ENCODE results near the gene SLC35E2B. TPM values are rescaled to one million over a fixed set of nuclear protein-coding genes. Genes with fewer than 3 reads are reported as not detected.

The SLC35E2B gene
- total and polyA plus RNA-seq, 2 of the 8 experiments (the other 6 are each of a cell fraction or from before 2014, with no cell fraction given) = 25.9 to 46.7 TPM

DNA sequence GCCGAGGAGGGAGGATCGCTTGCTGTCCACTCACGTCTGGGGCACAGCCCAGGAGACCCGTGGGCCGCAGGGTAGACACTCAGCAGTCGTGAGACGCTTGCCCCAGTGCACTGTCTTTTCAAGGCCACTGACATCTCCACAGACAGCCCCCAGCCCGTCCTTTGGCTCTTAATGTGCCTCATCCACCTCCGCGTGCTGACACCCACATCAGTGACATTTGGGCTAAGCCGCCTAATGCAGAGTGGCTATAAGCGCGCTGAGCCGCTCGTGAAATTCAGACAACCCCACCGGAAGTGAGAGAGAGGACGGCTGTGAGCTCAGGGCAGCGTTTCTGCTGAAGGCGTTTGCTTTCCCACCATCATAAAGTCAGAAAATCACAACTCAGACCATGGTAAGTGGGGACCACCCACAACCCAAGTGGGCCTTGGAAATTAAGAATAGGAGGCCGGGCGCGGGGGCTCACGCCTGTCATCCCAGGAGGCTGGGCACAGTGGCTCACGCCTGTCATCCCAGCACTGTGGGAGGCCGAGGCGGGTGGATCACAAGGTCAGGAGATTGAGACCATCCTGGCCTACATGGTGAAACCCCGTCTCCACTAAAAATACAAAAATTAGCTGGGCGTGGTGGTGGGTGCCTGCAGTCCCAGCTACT lies 8.4 kb downstream of the SLC35E2B start:
- Histone ChIP-seq H3K79me1 (ENCODE audit: low read depth, low read length) (peaks cover 11% of the 10 kb centered on the region), H2BK120ac (replicated peaks; ENCODE audit: low read depth, low read length) (no peak overlapping the region), H3K56ac (replicated peaks; ENCODE audit: insufficient read length, low read depth, low read length) (no peak overlapping the region), H3K4me3 (ENCODE audit: extremely low read depth in 1 of 4, insufficient read depth in 2 of 4, low read depth in 3 of 4, low read length in 4 of 4) (peak overlapping the region in 1 of 4 experiments; percentile 36; a peak in 1 of 8 replicates), H3K18ac (ENCODE audit: extremely low read depth, low read length) (no peak overlapping the region), H4K8ac (ENCODE audit: extremely low read depth, insufficient read depth, low read length) (no peak overlapping the region), H3K23ac (ENCODE audit: insufficient read length) (no peak overlapping the region), H3K4me2 (ENCODE audit: insufficient read depth in 1 of 2, low read depth in 2 of 2, low read length in 2 of 2) (peak overlapping the region; percentile 49 to 62; a peak in 1 of 4 replicates), H4K20me1 (replicated peaks in 1 of 2; ENCODE audit: control insufficient read depth in 1 of 2, insufficient read depth in 2 of 2, low read length in 2 of 2) (peaks cover 3 to 18% of the 10 kb centered on the region in 2 experiments), H3K9me3 (ENCODE audit: insufficient read depth in 2 of 2, low read depth in 1 of 2, low read length in 1 of 2) (no peaks in the 10 kb centered on the region), H3K23me2 (ENCODE audit: low read depth, low read length) (no peaks in the 10 kb centered on the region), H3K27me3 (replicated peaks in 1 of 4; ENCODE audit: control insufficient read depth in 3 of 4, extremely low read depth in 1 of 4, insufficient read depth in 3 of 4, low read length in 3 of 4) (no peaks in the 10 kb centered on the region), H3K9ac (replicated peaks in 1 of 4; ENCODE audit: extremely low read depth in 1 of 4, low read depth in 3 of 4, low read length in 3 of 4) (no peak overlapping the region), H2AK5ac (ENCODE audit: low read depth, low read length) (no peak overlapping the region), H2BK5ac (ENCODE audit: low read depth, low read length) (0 out of 2 replicates have a peak overlapping the region, but pooled peaks have one; percentile 3), H2AFZ (ENCODE audit: low read length) (no peak overlapping the region), H3K4me1 (replicated peaks in 1 of 4; ENCODE audit: control insufficient read depth in 3 of 4, insufficient read depth in 4 of 4, low read length in 3 of 4) (peaks cover 0 to 11% (median 9%) of the 10 kb centered on the region in 4 experiments; a peak in 6 of 7 replicates), H4K91ac (replicated peaks; ENCODE audit: insufficient read length, low read length) (no peak overlapping the region), H4K5ac (ENCODE audit: insufficient read length, low read depth, low read length) (no peak overlapping the region), H3K36me3 (ENCODE audit: control insufficient read depth in 2 of 4, insufficient read depth in 4 of 4, low read length in 3 of 4) (peaks cover 0 to 2% (median 0%) of the 10 kb centered on the region in 4 experiments; a peak in 1 of 8 replicates), H3K79me2 (ENCODE audit: control insufficient read depth in 1 of 2, insufficient read depth in 2 of 2, low read length in 2 of 2) (peaks cover 4 to 66% of the 10 kb centered on the region in 2 experiments; a peak in 2 of 4 replicates), H2BK20ac (ENCODE audit: low read length) (no peak overlapping the region), H2BK12ac (ENCODE audit: low read depth, low read length) (no peak overlapping the region), H3K4ac (replicated peaks; ENCODE audit: insufficient read length, low read depth, low read length) (peak overlapping the region; percentile 69), H3K14ac (ENCODE audit: insufficient read length) (no peak overlapping the region), H3K27ac (ENCODE audit: low read depth, low read length) (no peak overlapping the region), H2BK15ac (ENCODE audit: low read length) (0 out of 2 replicates have a peak overlapping the region, but pooled peaks have one; percentile 31)
- CTCF ChIA-PET (ENCODE audit: partially characterized antibody) = interaction anchor here (0.7 kb wide), 1 partner anchor 276 kb away, joined by 3 read pairs; no protein-coding TSS in a partner anchor
- 87% methylated on average over 28 of the region's 28 CpGs; no CpG with 5 or more reads in 1 of the 2 experiments for WGBS, 2 experiments (ENCODE audit: extremely low coverage in 1 of 2, insufficient coverage in 1 of 2, insufficient read length in 1 of 2, insufficient replicate concordance in 2 of 2, low coverage in 1 of 2, low lambda C conversion rate in 2 of 2, missing lambda C conversion rate in 1 of 2)
- POLR2A ChIA-PET (ENCODE audit: partially characterized antibody) = interaction anchor here (0.6 to 0.9 kb wide), 2 partner anchors 18 to 164 kb away, joined by 3 read pairs; no protein-coding TSS in a partner anchor
- no peak for TF ChIP-seq SIX5 (IDR thresholded peaks at IDR 0.05; ENCODE audit: low read depth, low read length)
- TF ChIP-seq SIRT6 (IDR thresholded peaks at IDR 0.05; ENCODE audit: low read length) = no peak
- TF ChIP-seq SAP30 (IDR thresholded peaks at IDR 0.05; ENCODE audit: insufficient read depth, insufficient replicate concordance, low read length) = no peak
- TF ChIP-seq ASH2L (IDR thresholded peaks at IDR 0.05; ENCODE audit: low read length) = no peak
- no peak for TF ChIP-seq RAD21 (IDR thresholded peaks at IDR 0.05 in 1 of 2, conservative IDR thresholded peaks at IDR 0.05 in 1 of 2; ENCODE audit: low read depth in 2 of 2, low read length in 2 of 2)
- no peak for TF ChIP-seq JUN (IDR thresholded peaks at IDR 0.05; ENCODE audit: low read depth, low read length)
- no peak for TF ChIP-seq SP1 (IDR thresholded peaks at IDR 0.05; ENCODE audit: low read depth, low read length)
- TF ChIP-seq TCF12 (IDR thresholded peaks at IDR 0.05; ENCODE audit: low read depth, low read length) = no peak
- no peak for DNase-seq (ENCODE audit: low read depth in 1 of 2, low spot score in 2 of 2)
- FAIRE-seq = no peak

All from H1 (cell line).